PC-9 (cell line): ENCODE results near the gene ANKRD6. TPM values are rescaled to one million over a fixed set of nuclear protein-coding genes. Genes with fewer than 3 reads are reported as not detected.

Experiments
- BruUV-seq: library from RNA; stranded (reverse); fragments of 400-500 nt; replicated peaks from 2 replicates; lab custom pipeline; 2021; lab: Mats Ljungman, UMichigan
- CTCF ChIA-PET: fragments of 300-600 bp; sonication (Branson Sonifier 250); formaldehyde crosslinking; loops from one replicate; lab custom pipeline; 2022; ENCODE audit warnings: antibody characterized with exemption; lab: Charles Lee
- POLR2A ChIA-PET: fragments of 300-600 bp; sonication (Branson Sonifier 250); formaldehyde crosslinking; loops from one replicate; lab custom pipeline; 2022; ENCODE audit warnings: antibody characterized with exemption; ENCODE audit not compliant: unreplicated experiment; lab: Charles Lee
- DNase-seq, 2 experiments: peaks; one replicate each; pipeline versions ENCODE4 v3.0.0 to v3.0.0-alpha.2; 2015 to 2022; ENCODE audit warnings: mixed read lengths in 1 of 2
- H2AFZ ChIP-seq: fragments of 200-600 bp; sonication (generic); 2 replicates; pipeline ENCODE4 v1.8.1; 2017; ENCODE audit warnings: antibody characterized with exemption
- H3F3A ChIP-seq: fragments of 200-600 bp; sonication (generic); 2 replicates; pipeline ENCODE4 v1.8.1; 2017; ENCODE audit warnings: antibody characterized with exemption, mild to moderate bottlenecking, low read depth; ENCODE audit not compliant: insufficient read depth
- H3K27ac ChIP-seq: fragments of 200-600 bp; sonication (generic); 2 replicates; pipeline ENCODE4 v1.6.1; 2016; ENCODE audit warnings: mixed run types
- H3K27me3 ChIP-seq: fragments of 200-600 bp; sonication (generic); 2 replicates; pipeline ENCODE4 v1.6.1; 2016; ENCODE audit warnings: low read depth, mixed run types; ENCODE audit not compliant: insufficient read depth
- H3K36me3 ChIP-seq: fragments of 200-600 bp; sonication (generic); 2 replicates; pipeline ENCODE4 v1.6.1; 2016; ENCODE audit warnings: low read depth, mixed run types
- H3K4me1 ChIP-seq: fragments of 200-600 bp; sonication (generic); replicated peaks from 2 replicates; pipeline ENCODE4 v1.6.1; 2016; ENCODE audit warnings: mixed run types; ENCODE audit not compliant: insufficient read depth
- H3K4me2 ChIP-seq: fragments of 200-600 bp; sonication (generic); 2 replicates; pipeline ENCODE4 v1.6.1; 2017; ENCODE audit warnings: mixed run types
- H3K4me3 ChIP-seq: fragments of 200-600 bp; sonication (generic); 2 replicates; pipeline ENCODE4 v1.6.1; 2016; ENCODE audit warnings: mixed run types
- H3K79me2 ChIP-seq: fragments of 200-600 bp; sonication (generic); 2 replicates; pipeline ENCODE4 v1.6.1; 2017; ENCODE audit warnings: low read depth, mixed run types
- H3K9me2 ChIP-seq: fragments of 200-600 bp; sonication (generic); 2 replicates; pipeline ENCODE4 v1.8.1; 2017; ENCODE audit warnings: mild to moderate bottlenecking; ENCODE audit not compliant: insufficient read depth
- H3K9me3 ChIP-seq: fragments of 200-600 bp; sonication (generic); 2 replicates; pipeline ENCODE4 v1.8.1; 2016; ENCODE audit warnings: low read depth; ENCODE audit not compliant: insufficient read depth
- H4K20me1 ChIP-seq: fragments of 200-600 bp; sonication (generic); 2 replicates; pipeline ENCODE4 v1.8.1; 2017; ENCODE audit not compliant: insufficient read depth
- EZH2 ChIP-seq: fragments of 200-600 bp; sonication (generic); IDR thresholded peaks from 2 replicates; pipeline ENCODE4 v1.8.0; 2017; ENCODE audit warnings: antibody characterized with exemption, low read depth
- intact Hi-C: fragments of 100-400 bp; cut with micrococcal nuclease; formaldehyde crosslinking; loops from one replicate; pipeline ENCODE4 v1.10.0; 2022; ENCODE audit not compliant: unreplicated experiment
- total RNA-seq: library from RNA; stranded (reverse); gene quantifications from 2 replicates; pipeline ENCODE4 v1.2.3, GENCODE V29; 2021
- TF ChIP-seq, protein P1 (sequence below): fragments of 200-600 bp; sonication (generic); conservative IDR thresholded peaks from 2 replicates; pipeline ENCODE4 v1.6.1; 2017; ENCODE audit warnings: mixed run types, antibody characterized with exemption, mild to moderate bottlenecking, moderate library complexity

Gene ANKRD6
- total RNA-seq, 1 experiment from 2014 or later, result 1.8 TPM

DNA sequence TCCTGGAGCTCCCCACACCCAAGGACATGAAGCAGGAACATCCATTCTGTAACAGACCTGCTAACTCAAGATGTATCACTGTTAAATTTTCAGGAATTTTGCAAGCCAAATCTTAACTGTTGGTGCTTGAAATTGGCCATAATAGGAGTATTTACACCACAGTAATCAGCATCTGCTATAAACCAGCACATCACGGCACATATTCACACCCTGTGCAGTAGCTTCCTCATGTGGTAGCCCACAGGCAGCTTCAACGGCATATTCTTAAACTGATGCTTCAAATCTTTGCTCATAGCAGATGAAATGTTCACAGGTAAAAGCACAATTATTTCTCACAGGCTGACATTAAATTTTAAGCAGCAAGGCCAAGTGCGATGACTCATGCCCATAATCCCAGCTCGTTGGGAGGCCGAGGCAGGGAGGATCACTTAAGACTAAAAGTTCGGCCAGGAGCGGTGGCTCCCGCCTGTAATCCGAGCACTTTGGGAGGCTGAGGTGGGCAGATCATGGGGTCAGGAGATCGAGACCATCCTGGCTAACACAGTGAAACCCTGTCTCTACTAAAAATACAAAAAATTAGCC is 249.1 kb downstream of the ANKRD6 start:
- no peak for TF ChIP-seq EZH2
- TF ChIP-seq, protein P1, sequence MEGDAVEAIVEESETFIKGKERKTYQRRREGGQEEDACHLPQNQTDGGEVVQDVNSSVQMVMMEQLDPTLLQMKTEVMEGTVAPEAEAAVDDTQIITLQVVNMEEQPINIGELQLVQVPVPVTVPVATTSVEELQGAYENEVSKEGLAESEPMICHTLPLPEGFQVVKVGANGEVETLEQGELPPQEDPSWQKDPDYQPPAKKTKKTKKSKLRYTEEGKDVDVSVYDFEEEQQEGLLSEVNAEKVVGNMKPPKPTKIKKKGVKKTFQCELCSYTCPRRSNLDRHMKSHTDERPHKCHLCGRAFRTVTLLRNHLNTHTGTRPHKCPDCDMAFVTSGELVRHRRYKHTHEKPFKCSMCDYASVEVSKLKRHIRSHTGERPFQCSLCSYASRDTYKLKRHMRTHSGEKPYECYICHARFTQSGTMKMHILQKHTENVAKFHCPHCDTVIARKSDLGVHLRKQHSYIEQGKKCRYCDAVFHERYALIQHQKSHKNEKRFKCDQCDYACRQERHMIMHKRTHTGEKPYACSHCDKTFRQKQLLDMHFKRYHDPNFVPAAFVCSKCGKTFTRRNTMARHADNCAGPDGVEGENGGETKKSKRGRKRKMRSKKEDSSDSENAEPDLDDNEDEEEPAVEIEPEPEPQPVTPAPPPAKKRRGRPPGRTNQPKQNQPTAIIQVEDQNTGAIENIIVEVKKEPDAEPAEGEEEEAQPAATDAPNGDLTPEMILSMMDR, result no peak
- no peaks in the 10 kb centered on the region for H3K36me3 ChIP-seq
- H3K27ac ChIP-seq, result no peak overlapping the region
- H2AFZ ChIP-seq, result no peak overlapping the region
- POLR2A ChIA-PET, result no interaction called here
- no peaks in the 10 kb centered on the region for H3K4me1 ChIP-seq
- no peaks in the 10 kb centered on the region for H3K79me2 ChIP-seq
- no peaks in the 10 kb centered on the region for H3K9me3 ChIP-seq
- CTCF ChIA-PET, result no interaction called here
- DNase-seq, result no peak
- no TSS peak for BruUV-seq
- intact Hi-C loops, result no loop called here
- no peaks in the 10 kb centered on the region for H3F3A ChIP-seq
- H3K4me2 ChIP-seq, result no peak overlapping the region
- H3K9me2 ChIP-seq, result no peaks in the 10 kb centered on the region
- no peak overlapping the region for H3K4me3 ChIP-seq
- no peaks in the 10 kb centered on the region for H4K20me1 ChIP-seq
- no peaks in the 10 kb centered on the region for H3K27me3 ChIP-seq

DNA sequence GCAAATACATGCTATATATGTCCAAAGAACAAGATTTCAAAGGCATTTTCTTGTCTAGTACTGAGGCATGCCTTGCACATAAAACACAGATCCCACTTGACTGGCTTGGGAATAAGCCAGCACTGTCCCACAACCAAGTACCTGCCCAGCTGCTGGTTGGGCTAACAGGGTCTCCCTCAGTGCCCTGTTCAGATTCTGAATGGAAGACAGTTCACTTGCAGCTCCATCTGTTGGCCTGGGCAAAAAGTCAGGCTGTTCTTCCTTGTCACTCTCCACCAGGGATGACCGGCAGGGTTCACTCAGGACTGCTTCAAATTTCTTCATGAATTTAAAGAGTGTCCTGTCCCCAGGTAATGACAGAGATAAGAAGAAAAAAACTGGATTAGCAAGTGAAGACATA is 250.0 kb downstream of the ANKRD6 start:
- CTCF ChIA-PET, result no interaction called here
- no peak overlapping the region for H2AFZ ChIP-seq
- POLR2A ChIA-PET, result no interaction called here
- no peaks in the 10 kb centered on the region for H3K4me1 ChIP-seq
- no peak for DNase-seq
- H3K9me2 ChIP-seq, result no peaks in the 10 kb centered on the region
- no peak overlapping the region for H3K4me2 ChIP-seq
- no peaks in the 10 kb centered on the region for H3K9me3 ChIP-seq
- H3K27me3 ChIP-seq, result no peaks in the 10 kb centered on the region
- no peaks in the 10 kb centered on the region for H3K79me2 ChIP-seq
- H3K27ac ChIP-seq, result no peak overlapping the region
- H3K4me3 ChIP-seq, result no peak overlapping the region
- H3F3A ChIP-seq, result no peaks in the 10 kb centered on the region
- intact Hi-C loops, result no loop called here
- no peaks in the 10 kb centered on the region for H3K36me3 ChIP-seq
- TF ChIP-seq EZH2, result no peak
- TF ChIP-seq, protein P1, result no peak
- H4K20me1 ChIP-seq, result no peaks in the 10 kb centered on the region
- no TSS peak for BruUV-seq

Other genes starting within 250 kb of the ANKRD6 start
- gene GABRR1, start 215.8 kb upstream of the ANKRD6 start, total RNA-seq, result not detected in 2 replicates
- 0.52 TPM in 1 of 2 replicates, not detected in the other for gene GABRR2, start 117.9 kb upstream of the ANKRD6 start, total RNA-seq
- 19.8 and 29.0 TPM in 2 replicates for gene UBE2J1, start 80.4 kb upstream of the ANKRD6 start, total RNA-seq
- 0.18 TPM in 1 of 2 replicates, not detected in the other for gene RRAGD, start 20.9 kb upstream of the ANKRD6 start, total RNA-seq
- 16.7 and 24.2 TPM in 2 replicates for gene LYRM2, start 205.6 kb downstream of the ANKRD6 start, total RNA-seq